ENCODE data around the gene TMEM131L.
"Not testable (repeated sequence)": the region's sequence is repeated elsewhere in the genome, so short reads cannot be mapped to it uniquely, and the experiment has no call there.

Gene TMEM131L

DNA sequence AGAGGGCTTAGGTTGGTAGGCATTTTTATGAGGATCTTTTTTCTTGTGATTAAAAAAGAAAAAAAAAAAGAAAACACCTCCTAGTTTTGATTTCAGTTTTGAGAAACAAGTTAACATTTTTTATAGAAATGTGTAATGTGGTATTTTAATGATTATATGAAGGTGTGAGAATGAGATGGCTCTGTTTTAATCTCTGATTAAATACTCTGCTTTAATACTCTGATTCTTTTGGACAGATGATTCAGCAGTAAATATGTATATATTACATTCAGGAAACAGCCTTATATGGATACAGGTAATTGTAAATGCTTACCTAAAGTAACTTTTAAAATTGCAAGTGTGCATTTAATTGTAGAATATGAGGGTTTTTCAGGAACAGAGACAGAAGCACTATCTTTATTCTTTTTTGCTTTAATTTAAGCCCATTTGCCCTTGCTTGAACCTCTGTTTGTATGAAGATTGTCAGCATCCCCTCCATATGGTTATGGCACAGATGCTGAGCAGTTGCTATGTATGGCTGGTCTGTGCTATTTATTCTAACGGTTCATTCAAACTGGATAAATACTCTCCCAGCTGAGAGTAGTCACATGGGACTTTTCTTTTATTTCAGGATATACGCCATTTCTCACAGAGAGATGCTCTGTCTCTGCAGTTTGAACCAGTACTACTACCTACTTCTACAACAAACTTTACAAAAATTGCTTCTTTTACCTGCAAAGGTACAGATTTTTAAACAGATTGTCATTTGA lies 117.0 kb downstream of the TMEM131L start:
- no peak for DNase-seq (ENCODE audit: low spot score)

DNA sequence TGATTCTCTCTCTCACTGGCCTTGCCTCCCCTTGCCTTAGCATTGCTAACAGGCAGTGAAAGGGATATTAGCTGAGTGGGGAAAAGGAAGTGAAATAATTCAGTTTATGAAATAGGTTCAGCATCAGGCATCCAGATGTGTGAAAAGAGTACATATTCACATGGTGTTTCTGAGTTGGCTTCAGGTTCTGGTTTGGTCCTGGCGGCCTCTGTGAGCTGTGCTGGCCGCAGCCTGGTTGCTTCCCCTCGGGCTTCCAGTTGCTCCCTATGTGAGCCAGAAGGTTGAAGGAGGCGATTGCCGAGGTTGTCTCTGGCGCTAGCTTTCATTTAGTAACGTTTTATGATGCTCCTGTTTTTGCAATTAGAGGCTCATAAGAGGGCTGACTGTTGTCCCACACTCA lies 118.9 kb downstream of the TMEM131L start:
- DNase-seq (ENCODE audit: low spot score) = no peak

DNA sequence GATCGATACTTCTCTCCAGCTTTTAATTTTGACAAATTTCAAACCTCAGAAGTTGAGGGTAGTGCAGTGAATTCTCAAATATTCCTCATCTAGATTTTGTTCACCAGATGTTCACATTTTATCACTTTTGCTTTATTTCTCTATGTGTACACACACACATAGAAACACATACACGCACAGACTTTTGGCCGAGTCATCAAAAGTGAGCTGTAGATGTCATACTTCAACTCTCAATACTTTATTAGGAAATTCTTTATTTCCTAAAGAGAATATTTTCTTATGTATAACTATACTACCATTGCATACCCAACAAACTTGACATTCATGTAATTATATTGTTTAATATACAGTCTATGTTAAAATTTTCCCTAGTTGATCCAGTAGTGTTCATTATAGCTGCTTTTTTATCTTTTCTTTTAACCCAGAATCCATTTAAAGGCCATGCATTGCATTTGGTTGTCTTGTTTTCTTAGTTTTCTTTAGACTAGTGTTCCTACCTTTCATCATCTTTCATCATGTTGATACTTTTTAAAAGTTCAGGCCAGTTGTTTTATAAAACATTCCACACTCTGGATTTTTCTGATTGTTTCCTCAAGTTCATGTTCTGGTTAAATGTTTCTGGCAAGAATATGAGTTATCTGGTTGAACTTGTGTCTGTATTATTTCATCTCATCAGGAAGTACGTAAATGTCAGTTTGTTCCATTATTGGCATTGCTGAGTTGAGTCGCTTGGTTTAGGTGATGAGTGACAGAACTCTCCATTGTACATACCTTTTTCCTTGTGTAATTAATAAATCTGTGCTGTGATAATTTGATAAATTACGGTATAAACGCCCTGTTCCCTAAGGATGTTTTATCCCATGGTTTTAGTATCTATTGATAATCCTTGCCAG lies 123.8 kb downstream of the TMEM131L start:
- DNase-seq (ENCODE audit: low spot score) = no peak

DNA sequence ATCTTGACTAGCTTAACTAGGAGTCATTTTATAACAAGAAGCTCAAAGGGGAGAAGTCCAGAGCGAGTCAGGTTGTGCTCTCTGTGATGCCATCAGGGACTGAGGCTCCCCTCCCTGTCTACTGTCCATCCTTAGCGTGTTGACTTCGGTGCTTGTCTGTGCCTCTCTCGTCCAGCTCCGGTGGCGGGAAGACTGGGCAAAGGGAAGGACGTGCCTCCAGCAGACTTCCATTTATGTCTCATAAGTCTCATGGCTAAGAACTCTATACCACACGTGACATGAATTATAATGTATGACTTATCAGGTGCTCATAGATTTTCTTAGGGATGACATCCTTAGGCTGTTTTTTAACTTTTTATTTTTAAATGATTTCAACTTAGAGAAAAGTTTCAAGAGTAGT lies 125.3 kb downstream of the TMEM131L start:
- DNase-seq (ENCODE audit: low spot score) = no peak

DNA sequence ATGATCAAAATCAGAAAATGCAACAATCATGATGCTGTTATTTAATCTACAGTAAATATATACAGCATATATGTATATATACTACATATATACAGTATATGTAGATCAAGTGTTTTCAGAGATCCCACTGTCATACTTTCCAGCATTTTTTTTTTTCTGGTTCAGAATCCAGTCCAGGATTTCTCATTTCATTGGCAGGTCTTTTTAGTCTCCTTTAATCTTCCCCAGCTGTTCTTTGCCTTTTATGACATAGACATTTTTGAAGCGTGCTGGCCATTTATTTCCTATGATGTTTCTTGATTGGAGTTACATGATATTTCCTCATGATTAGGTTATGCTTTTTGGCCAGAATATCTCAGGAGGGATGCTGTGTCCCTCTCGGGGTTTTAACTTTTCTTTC lies 125.9 kb downstream of the TMEM131L start:
- DNase-seq (ENCODE audit: low spot score) = no peak

DNA sequence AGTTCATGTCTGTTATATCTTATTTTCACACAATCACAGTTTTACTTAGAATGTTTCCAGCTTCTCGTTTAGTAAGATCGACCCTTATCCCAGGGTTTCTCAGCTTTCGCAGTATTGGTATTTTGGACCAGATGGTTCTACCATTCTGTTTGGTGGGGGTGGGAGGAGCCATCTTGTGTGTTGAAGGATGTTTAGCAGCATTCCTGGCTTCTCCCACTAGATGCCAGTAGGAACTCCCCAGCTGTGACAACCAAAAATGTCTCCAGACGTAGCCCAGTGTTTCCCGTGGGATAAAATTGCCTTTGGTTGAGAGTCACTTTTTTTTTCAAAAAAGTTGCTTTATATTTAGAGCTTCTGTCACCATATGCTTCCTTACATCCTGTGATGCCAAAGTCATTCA lies 127.0 kb downstream of the TMEM131L start:
- no peak for DNase-seq (ENCODE audit: low spot score)

DNA sequence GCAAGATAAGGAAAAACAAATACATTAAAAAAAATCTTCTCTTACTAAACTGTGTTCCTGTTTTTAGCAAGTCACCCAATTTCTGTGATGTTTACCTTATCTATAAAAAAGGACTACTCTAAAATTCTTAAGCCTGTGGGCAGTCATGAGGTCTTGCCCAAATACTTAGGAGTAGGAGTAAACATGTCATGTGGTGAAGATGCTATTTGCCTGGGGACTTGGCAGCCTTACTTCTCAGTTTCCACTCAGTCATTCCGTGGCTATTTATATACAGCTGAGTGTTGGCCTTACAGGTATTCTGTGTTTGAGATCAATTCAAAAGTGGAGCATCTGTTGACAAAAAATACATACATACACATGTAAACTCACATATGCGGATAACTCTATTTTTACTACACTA lies 128.1 kb downstream of the TMEM131L start:
- no peak for DNase-seq (ENCODE audit: low spot score)

DNA sequence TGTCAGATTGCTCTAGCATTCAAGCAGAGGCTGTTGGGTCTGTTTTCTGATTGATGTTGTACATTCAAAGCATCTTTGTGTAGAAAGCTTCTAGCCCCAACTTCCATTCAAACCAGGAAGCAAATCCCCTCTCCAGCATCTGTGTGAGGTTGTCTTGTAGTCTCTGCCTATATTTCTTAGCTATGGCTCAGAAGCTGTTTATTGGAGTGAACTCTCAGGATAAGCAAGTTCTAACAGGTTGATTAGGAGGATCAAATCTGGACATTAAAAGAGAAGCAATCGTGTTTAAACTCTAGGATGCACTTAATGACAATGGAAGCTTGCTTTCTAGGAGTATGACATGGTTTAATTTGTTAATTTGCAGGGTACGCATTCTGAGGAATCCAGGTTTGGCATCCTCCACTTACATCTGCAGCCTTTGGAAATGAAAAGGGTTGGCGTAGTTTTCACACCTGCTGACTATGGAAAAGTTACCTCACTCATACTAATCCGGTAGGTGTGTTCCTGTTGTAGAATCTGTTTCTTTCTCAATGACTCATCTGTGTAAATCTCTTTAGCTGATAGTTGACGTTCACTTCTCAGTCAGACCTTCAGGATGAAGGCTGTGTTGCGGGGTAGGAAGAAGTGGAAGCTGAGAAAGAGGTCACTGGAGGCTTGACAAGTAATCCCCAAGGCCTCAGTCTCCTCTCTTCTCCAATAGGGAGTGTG lies 129.9 kb downstream of the TMEM131L start:
- no peak for DNase-seq (ENCODE audit: low spot score)

DNA sequence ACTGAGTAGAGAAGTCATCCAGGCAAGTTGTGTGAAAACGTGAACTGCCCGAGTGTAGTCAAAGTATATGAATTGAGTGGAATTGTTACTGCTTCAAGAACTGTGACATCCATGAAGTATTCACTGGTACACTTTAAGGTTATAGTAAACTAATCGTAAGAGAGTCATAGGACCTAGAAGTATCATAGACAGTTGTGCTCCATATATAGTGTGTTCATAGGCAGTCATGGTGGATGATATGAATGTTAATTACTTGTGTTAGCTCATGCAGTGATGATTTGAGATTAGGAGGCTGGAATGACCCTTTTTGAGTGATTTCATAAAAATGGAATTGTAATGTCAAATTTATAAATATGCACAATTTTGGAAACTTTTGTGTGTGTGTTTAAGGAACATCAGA lies 136.6 kb downstream of the TMEM131L start:
- DNase-seq (ENCODE audit: low spot score) = no peak

DNA sequence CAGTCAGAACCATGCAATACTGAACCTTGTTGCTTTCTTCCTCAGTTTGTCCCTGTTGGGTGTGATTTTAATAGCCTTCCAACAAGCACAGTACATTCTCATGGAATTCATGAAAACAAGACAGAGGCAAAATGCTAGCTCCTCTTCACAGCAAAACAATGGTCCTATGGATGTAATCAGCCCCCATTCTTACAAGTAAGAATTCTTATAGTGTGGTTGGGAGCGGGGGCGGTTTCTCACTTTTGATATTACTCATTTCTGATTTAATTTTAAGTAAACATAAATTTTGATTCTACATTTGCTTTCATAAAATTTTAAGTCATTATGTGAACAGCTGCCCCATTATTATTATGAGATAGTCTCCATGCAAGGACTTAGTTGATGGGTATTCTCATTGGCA lies 137.1 kb downstream of the TMEM131L start:
- DNase-seq (ENCODE audit: low spot score) = no peak

DNA sequence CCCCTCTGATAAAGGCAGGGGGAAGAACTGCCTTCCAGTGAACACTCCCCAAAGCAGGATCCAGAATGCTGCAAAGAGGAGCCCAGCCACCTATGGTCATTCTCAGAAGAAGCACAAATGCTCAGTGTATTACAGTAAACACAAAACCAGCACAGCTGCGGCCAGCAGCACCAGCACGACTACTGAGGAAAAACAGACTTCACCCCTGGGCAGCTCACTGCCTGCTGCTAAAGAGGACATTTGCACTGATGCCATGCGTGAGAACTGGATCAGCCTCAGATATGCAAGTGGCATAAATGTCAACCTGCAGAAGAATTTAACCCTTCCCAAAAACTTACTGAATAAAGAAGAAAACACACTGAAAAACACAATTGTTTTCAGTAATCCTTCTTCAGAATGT lies 137.7 kb downstream of the TMEM131L start:
- no peak for DNase-seq (ENCODE audit: low spot score)

DNA sequence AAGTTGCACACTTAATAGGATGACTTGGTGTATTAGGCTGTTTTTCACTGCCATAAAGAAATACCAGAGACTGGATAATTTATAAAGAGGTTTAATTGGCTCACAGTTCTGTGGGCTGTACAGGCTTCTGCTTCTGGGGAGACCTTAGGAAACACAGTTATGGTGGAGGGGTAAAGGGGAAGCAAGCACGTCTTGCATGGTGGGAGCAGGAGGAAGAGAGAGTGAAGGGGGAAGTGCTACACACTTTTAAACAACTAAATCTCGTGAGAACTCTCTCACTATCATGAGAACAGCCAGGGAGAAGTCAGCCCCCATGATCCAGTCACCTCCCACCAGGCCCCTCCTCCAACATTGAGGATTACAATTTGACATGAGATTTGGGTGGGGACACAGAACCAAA lies 142.9 kb downstream of the TMEM131L start:
- DNase-seq (ENCODE audit: low spot score) = not testable (repeated sequence)

DNA sequence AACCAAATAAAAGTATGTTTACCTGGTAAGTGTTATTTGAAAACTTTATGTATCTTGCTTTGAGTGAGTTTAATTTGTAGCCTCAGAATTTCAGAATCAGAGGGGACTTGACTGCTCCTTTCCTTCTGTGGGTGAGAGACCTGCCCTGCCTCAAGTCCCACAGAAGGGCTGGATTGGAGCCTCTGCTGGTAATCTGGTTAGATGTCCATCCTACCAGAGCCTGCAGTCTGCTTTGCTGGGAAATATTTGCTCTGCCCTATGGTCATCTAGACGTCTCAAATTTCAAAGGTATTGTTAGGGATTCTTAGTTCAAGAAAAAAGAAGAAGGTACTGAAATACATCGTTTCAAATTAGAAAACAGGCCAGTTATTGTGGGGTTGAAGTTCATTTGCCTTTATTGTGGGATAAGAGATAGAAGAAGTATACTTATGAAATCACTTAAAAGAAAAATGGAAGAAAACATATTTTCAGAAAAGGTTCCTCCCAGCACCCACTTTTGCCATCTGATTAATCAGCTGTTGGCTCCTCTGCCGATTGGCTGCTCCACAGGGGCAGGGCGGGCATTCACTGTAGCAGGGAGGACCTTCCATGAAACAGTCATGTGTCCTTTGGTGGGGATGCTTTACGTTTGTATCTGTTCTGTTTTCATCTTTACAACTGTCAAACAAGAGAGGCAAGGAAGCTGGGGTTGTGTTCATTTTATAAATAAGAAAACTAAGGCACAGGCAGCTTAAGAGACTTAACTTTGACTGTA lies 144.6 kb downstream of the TMEM131L start:
- no peak for DNase-seq (ENCODE audit: low spot score)

DNA sequence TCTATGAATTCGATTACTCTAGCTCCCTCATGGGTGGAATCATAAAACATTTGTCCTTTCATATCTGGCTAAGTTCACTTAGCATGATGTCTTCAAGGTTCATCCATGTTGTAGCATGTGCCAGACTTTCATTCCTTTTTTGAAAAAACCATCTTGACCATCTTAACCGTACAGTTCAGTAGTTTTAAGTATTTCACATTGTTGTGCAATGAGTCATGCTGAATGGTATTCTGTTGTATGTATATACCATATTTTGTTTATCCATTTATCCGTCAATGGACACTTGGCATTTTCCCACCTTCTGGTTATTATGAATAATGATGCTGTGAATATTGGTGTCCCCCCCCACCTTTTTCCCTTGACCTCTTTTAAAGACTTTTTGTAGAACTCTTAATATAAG lies 145.5 kb downstream of the TMEM131L start:
- no peak for DNase-seq (ENCODE audit: low spot score)

DNA sequence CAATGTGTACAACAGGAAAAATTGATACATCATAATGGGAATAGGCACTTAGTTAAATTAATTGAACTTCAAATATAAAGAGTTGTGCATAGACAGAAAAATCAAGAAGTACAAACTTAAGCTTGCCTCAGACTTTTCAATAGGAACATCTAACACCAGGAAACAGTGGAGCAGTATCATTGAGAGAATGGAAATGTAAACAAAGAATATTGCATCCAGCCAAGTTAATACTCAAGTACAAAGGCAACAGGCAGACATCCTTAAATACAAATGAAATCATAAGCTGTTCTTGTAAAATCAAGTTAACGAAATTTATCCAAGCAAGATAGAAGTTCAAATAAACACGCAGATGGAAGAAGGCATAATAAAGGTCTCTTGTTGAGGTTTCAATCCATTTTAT lies 146.7 kb downstream of the TMEM131L start:
- DNase-seq (ENCODE audit: low spot score) = no peak

DNA sequence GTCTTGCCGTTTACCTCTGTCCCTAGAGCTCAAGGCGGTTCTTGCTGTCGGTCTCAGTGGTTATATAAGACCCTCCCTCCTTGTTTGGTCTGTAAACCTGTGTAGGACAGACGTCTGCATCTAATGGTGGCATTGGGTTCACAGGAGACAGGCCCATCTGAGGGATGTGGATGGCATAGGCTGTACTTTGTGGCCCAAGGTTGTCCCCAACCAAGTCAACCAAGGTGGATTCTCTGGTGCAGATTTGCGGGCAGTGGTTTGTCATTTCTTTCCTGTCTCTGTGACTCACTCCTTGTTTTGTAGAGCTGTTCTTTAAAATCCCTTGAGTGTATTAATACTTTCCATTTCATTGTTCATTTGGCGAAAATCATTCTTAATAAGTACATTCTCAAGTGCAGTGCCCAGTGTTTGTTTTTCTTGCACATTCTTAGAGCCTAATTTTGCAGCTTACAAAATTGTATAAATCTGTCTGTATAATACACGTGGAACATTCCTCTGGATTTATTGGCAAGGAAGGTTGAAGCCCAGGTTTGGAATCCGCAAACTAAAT lies 149.9 kb downstream of the TMEM131L start:
- peak; percentile 10 for DNase-seq (ENCODE audit: low spot score)

DNA sequence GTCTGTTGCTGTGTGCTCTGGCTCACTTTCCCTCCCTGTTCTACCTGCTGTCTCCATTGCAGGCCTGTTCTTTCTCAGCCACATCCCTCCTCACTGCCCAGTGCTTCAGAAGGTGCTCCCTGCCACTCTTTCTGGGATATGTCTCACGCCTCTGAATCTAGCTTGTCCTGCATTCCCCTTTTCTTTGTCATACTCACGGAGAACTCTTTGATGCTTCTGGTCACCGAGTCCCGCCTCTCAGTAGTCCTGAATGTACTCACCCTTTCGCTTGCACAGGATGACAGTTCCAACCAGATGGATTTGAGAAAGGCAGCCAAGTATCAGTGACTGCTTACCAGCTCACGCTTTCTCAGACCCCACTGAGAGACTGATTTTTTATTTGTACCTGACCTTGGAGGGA lies 152.7 kb downstream of the TMEM131L start:
- no peak for DNase-seq (ENCODE audit: low spot score)

DNA sequence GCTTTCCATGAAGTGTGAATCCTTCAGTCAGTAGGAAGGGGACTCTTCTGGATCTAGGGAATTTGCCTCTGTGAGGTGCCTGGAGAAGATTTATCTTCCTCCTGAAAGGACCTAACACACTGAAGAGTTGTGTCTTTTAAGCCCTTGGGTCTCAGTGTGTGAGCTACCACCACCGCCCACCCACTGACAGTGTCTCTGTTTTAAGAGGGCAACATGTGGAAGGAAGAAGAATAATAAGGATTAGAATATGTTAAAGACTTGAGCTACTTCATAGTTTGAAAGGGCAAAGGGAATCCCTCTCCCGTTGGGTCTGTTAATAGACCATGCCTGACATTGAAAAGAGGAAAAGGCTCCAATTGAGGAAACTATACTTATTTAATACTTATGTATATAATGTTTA lies 153.7 kb downstream of the TMEM131L start:
- DNase-seq (ENCODE audit: low spot score) = no peak

DNA sequence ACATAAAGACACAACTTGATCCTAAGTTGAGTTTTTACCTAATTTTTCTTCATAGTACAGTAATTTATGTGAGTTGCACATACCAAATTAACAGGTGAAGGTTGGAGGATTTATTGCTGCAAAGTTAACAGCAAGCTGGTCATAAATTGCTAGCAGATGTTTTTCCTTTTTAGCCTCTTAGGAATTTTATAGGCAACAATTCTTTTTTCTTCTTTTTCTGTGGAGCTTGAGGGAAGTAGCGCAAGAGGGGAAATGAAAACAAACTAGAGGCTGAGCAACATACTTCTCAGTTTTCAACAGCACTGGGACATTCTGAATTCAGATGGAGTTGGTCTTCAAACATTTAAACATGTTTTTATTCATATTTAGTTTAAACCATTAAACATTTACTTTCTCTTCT lies 154.2 kb downstream of the TMEM131L start:
- DNase-seq (ENCODE audit: low spot score) = no peak

DNA sequence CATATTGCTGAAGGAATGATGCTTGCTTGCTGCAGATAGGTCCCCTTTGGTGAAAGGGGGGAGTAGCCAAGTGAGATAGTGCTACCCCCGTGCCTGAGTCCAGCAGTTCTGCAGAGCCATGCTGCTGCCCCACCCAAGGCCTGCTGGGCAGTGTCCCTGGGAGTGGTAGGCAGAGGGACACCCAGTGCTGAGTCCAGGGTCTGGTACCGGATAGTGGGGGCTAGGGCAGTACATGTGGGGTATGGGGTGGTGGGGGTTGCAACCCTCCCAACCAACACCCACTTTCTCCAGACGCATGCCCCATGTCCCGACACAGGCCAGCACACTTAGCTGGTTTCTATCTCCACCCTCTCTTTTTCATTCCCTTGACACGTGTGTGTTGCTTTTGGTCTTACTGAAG lies 155.9 kb downstream of the TMEM131L start:
- DNase-seq (ENCODE audit: low spot score) = no peak

DNA sequence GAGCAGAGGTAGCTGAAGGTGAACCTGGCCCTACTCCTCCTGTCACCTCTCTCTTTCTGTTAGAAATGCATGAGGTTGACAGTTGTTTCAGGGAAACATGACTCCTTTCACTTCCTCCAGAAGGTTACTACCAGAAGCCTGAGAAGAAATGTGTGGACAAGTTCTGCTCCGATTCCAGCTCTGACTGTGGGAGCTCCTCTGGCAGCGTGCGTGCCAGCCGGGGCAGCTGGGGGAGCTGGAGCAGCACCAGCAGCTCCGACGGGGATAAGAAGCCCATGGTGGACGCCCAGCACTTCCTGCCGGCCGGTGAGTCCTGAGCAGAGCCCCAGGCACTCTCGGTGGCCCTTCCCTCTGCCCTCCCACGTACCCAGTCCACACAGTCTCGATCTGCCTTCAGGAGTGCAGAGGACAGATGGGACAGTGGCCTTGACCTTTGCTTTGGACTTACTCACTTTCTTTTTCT lies 156.6 kb downstream of the TMEM131L start:
- DNase-seq (ENCODE audit: low spot score) = no peak

DNA sequence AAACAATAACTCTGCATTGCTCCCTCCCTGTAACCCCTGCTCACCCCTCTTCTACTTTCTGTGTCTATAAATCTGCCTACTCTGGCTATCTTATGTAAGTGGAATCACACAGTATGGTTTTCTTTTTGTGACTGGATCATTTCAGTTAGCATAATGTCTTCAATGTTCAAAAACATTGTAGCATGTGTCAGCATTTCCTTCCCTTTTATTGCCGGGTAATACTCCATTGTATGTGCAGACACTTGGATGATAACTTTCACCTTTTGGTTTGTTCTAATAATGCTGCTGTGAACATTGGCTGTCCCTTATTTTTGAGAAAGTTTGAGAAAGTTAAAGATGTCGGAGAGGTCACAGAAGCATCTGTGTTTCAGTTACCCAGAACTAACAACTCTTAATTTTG lies 157.3 kb downstream of the TMEM131L start:
- peak; percentile 19 for DNase-seq (ENCODE audit: low spot score)
